Right atrium auricular region (tissue), 2 donors: ENCODE results near the gene GJB5. TPM values are rescaled to one million over a fixed set of nuclear protein-coding genes. Genes with fewer than 3 reads are reported as not detected.

Source experiments
- total RNA-seq, 2 donors: library from RNA; depleted of rRNA; stranded (reverse); fragments of >200 nt; gene quantifications; one replicate each; pipeline ENCODE4 v1.1.0, GENCODE V29; 2016

GJB5 gene
- total RNA-seq, 2 donors from 2014 or later = not detected

Other genes with a start within 250 kb of the GJB5 start
- not detected for gene GJB4, start 4.7 kb downstream of the GJB5 start, total RNA-seq
- under 1 TPM in 1 of 2 donors, not detected in 1; 0.28 TPM for gene GJB3, start 26.2 kb downstream of the GJB5 start, total RNA-seq
- gene GJA4, start 38.0 kb downstream of the GJB5 start, total RNA-seq = 10 to 100 TPM; 31.6 to 50.9 TPM
- gene SMIM12, start 104.7 kb downstream of the GJB5 start, total RNA-seq = 10 to 100 TPM; 26.6 to 34.0 TPM
- gene DLGAP3, start 174.6 kb downstream of the GJB5 start, total RNA-seq = under 1 TPM in 1 of 2 donors, not detected in 1; 0.43 TPM
- gene TMEM35B, start 230.3 kb downstream of the GJB5 start, total RNA-seq = 10 to 100 TPM; 25.2 to 30.6 TPM